ENCODE measurements around the gene GHRH. TPM values are rescaled to one million over a fixed set of nuclear protein-coding genes. Genes with fewer than 3 reads are reported as not detected.

GHRH gene
- total RNA-seq, 1 donor from 2014 or later, result not detected

DNA sequence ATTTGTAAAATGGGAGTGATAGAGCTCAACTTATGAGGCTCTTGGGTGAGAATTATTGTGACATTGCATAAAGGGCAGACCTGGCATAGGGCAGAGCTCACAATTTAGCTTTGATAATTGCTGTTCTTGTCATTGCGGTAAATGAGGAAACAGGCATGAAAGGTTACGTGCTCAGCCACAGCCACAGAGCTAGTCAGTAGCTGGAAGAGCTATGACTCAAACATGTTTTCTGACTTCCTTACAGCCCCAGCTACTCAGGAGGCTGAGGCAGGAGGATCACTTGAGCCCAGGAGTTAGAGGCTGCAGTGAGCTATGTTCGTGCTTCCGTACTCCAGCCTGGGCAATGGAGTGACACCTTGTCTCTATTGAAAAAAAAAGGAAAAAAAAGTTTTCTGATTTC is 3.5 kb upstream of the GHRH start:
- DNase-seq (ENCODE audit: extremely low read depth, low read depth, low spot score), result no peak

GRCh38 chr20:37263686-37264085 is 2.1 kb upstream of the GHRH start:
- DNase-seq (ENCODE audit: extremely low read depth, low read depth, low spot score), result no peak

DNA sequence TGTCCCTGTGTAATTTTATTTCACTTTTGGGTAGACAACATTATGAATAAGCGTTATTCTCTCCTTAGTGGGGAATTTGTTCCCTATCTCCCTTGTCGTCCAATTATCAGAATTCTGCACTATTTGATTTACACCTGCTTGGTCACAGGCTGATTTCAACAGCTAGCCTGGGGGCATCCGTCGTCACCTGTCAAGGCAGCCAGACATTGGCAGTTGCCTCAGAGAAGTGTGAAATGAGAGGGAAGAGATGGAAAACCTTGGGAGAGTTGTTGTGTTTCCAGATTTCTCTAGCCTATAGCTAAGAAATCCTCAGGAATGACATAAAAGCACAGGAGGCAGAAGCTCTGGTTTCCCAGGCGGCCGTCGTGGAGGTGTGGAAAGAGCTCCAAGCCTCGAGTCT is 891 bp upstream of the GHRH start:
- DNase-seq (ENCODE audit: extremely low read depth, low read depth, low spot score), result no peak

- DNase-seq (ENCODE audit: extremely low read depth, low read depth, low spot score), result no peak
These were observed 691 bp downstream of the GHRH start for GRCh38 chr20:37260923-37261322.

DNA sequence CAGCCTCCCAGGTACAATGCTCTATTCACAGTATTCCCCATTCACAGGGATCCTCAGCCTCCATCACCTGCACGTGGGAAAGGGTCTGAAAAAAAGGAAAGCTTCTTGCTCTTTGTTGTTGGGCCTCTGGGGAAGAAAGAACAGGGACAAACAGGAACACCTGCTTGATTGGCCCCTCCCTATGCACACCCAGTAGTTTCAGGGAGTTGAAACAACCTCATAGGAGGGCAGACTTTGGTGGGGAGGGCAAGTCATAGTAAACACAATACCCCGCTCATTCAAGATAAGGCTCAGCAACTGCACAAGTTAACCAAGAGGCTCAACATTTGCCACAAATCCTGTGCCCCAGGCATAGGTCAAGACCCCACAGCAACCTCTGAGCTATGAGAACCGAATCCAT is 1.7 kb downstream of the GHRH start:
- DNase-seq (ENCODE audit: extremely low read depth, low read depth, low spot score), result no peak

DNA sequence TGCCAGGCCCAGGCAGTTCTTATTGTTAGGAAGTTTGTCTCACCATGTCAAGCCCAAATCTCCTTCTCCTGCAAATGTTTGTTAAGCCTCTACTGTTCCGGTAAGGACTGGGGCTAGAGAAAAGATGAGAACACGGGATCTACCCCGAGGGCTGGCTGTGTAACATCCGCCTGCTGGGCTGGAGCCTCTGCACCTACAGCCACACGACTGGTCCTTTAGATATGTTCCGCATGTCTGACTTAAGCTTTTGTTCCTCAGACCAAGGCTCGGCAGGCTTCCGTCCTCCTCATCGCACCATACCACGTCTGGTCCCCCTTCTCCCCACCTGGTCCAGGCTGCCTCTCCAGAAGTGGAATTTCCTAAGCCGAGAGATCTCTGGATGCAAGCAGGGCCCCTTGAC is 2.6 kb downstream of the GHRH start:
- no peak for DNase-seq (ENCODE audit: extremely low read depth, low read depth, low spot score)

DNA sequence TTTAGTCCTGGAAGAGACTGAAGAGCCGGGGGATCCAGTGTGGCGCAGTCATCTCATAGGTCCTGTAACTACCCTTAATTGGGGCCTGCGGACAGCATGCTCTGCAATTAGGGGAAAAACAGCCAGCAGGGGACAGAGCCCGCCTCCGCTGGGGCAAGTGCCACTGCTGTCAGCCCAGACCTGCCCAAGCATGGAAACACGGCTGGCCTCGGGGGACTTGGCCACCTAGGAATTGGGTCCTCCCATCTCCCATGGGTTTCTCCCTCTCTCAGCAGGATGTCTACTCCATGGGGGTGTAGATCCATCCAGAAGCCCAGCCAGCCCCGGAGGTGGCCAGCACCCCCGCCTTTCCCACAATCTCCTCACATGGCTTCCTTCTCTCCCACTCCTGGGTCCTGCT is 3.6 kb downstream of the GHRH start:
- no peak for DNase-seq (ENCODE audit: extremely low read depth, low read depth, low spot score)

DNA sequence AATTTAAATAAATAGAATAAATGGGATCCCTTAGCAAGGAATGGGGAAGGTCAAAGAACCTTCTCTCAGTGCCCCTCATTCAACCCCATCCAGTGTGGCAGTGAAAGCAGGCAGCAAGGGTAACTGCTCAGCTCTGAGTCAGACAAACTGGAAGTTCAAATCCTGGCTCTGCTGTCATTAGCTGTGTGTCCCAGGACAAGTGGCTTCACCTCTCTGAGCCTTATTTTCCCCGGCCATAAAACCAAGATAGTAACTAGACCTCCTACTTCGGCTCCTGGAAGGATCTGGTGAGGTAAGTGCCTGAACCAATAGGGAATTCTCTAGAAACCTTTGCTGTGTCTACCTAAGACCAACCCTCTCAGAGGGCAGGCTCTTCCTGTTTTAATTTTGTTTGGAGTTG is 4.1 kb downstream of the GHRH start:
- DNase-seq (ENCODE audit: extremely low read depth, low read depth, low spot score), result no peak

DNA sequence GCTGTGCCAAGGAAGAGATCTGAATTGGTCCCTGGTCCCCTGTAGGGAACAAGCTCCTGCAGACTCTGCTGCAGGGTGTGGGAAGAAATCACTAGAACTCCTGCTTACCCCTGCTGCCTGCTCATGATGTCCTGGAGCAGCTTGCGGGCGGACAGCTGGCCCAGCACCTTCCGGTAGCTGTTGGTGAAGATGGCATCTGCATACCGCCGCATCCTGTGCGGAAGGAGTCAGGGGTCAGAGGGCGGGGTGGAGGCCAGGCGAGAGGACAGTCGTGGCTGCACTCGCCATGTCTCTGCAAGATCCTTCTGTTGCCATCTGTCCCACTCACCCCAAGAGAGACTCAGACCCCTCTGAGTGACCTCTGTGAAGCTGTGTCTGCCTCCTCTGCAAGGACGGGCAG is 5.3 kb downstream of the GHRH start:
- no peak for DNase-seq (ENCODE audit: extremely low read depth, low read depth, low spot score)

- DNase-seq (ENCODE audit: extremely low read depth, low read depth, low spot score), result no peak
These were observed 7.3 kb downstream of the GHRH start for GRCh38 chr20:37254114-37254878.

- no peak for DNase-seq (ENCODE audit: extremely low read depth, low read depth, low spot score)
These were observed 8.5 kb downstream of the GHRH start for GRCh38 chr20:37253087-37253486.

GRCh38 chr20:37251825-37252477 is 9.7 kb downstream of the GHRH start:
- DNase-seq (ENCODE audit: extremely low read depth, low read depth, low spot score), result no peak

- DNase-seq (ENCODE audit: extremely low read depth, low read depth, low spot score), result no peak
These were observed 12.3 kb downstream of the GHRH start for GRCh38 chr20:37249304-37249703.

DNA sequence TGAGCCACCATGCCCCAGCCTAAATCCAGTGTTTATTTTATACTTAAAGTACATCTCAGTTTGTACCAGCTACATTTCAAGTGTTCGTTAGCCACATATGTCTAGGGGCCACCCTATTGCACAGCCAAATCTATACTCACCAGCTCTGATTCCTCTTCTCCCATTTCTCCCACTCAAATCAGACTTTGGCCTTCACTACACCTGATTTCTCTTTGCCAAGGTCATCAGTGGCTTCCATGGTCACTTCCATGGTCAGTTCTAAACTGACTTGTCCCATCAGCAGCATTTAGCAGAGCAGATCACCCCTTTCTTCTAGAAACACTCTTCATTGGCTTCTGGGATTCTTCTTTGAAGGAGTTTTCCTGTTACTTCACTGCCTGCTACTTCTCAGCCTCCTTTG is 14.1 kb downstream of the GHRH start:
- no peak for DNase-seq (ENCODE audit: extremely low read depth, low read depth, low spot score)

DNA sequence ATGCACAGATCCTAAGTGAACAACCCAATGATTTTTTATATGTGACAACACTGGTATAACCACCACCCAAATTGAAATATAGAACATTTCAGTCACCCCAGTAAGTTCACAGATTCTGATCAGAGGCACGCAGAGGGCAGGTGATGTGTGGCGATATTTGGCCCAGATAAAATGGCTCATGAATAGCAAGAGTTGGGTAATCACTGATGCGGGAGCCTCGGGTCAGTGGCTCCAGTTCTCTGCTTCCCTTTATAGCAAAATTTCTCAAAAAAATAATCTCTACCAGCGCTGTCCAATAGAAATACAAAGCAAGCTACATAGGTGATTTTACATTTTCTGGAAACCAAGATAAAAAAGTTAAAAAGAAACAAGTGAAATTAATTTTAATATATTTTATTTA is 14.9 kb downstream of the GHRH start:
- DNase-seq (ENCODE audit: extremely low read depth, low read depth, low spot score), result no peak

DNA sequence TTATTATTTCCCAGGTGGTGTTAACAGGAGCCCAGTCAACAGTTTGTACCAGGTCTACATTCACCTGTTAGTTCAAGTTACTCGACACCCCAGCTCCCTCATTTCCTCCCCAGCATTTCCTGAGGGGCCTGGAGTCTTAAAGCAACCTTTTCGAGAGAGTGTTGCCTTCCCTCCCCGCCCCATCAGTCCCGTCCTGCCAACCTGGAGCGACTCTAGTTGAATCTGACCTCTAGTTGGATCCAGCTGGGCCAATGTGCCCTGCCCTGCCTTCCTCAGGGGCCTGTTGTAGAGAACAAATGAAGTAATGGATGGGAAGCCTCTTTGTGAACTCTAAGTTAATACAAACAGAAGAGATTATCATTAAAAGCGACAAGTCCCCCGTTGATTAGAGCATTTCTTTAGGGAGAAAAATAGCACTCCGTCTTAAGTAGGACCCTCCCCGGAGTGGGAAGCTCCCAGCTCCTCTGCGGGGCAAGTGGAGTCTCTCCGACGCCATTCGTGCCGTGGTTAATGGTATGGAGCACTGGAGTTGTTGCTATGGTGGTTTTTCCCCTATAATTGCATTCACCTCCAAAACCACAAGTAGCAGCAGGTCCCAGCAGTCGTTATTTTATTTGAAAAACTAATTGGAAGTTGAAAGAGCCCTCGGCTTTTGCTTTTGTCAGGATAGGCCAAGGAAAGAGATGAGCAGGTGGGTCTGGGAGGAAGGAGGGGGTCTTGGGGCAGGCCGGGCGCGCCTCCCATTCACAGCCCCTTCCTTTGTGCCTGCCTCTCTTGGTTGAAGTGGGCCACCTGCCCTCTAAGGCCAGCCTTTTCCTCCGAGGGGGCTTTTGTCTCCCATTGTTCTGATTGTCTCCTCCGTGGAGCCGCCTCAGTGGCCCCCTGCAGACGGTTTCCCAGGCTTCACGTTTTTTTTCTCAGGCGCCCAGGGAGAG is 16.1 kb downstream of the GHRH start:
- no peak for DNase-seq (ENCODE audit: extremely low read depth, low read depth, low spot score)

DNA sequence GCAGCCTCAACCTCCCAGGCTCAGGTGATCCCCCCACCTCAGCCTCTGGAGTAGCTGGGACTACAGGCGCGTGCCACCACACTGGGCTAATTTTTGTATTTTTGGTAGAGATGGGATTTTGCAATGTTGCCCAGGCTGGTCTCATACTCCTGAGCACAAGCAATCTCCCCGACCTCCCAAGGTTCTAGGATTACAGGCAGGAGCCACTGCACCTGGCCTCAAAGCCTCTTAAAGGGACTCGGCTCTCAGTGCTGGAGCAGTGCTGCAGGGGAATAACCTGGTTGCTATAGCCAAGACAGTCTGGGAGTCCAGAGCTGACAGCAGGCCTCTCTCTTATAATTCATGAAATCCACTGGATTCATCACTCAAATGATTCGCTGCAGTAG is 17.0 kb downstream of the GHRH start:
- DNase-seq (ENCODE audit: extremely low read depth, low read depth, low spot score), result no peak

DNA sequence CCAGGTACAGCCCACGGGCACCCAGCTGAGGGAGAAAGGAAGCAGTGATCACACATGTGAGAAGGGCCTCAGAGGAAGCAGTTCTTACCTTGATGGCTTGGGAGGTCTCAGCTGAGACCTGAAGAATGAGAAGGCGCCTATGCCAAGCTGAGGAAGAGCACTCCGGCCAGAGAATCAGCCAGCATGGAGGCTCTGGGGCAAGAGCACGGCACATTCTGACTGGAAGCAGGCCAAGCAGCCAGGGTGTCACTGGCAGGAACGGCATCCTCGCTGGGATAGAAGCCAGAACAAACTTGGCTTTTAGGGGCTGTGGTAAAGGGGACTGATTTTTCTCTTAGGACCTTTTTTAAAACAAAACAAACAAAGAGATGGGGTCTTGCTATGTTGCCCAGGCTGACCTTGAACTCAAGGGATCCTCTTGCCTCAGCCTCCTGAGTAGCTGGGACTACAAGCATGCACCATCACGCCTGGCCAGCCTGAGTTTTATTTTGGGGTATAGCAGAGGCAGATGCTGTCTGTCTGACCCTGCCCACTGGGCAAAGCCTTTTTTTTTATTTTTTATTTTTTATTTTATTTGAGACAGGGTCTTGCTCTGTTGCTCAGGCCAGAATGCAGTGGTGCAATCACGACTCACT is 17.6 kb downstream of the GHRH start:
- DNase-seq (ENCODE audit: extremely low read depth, low read depth, low spot score), result no peak

DNA sequence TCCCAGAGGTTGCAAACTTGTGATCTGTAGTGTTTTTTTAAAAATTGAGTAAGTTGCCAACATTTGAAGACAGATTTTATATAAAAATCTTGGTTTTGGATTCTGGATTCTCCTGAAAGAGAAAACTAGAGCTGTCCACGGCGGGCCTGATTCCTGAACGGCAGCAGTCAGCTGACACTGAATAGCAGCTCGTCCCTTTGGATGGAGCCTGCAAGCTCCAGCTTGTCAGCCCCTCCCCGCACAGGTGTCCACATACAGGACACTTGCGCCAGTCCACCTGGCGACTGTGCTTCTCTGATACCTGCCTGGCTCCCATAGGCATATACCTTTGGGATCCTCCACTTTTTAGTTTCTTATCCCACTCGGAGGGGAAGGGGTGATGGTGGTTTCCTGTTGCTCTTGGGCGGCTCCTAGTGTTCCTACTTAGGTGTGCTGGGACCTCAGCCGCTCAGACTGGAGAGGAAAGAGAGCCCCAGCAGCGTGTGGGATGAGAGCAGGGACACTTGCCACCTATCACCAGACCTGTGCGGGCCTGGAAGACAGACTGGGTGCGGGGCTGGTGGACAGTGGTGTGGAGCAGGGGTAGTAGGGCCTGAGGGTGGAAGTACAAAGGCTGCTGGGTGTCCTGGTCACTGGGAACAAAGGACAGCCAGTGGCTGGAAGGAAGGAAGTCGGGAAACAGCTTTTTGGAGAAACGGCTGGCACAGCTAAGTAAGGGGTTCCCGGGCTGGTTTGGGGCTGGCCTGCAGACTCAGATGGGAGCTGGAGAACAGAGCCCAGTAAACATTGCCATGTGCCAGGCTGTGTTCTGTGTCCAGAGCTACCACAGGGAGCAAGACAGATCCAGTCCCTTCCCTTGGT is 18.3 kb downstream of the GHRH start:
- no peak for DNase-seq (ENCODE audit: extremely low read depth, low read depth, low spot score)

GRCh38 chr20:37242503-37242902 is 19.1 kb downstream of the GHRH start:
- no peak for DNase-seq (ENCODE audit: extremely low read depth, low read depth, low spot score)

All from glomerular endothelial cell (primary cell).